Activated gamma-delta T cell treated with Interleukin-2 at 50 U/mL for 16 hours (primary cell): Measurements from ENCODE around the gene ZCRB1.

Source experiments
- DNase-seq: peaks from one replicate; pipeline ENCODE4 v3.0.0-alpha.2; 2020

Gene ZCRB1

GRCh38 chr12:42326541-42327226, 790 bp upstream of the ZCRB1 start:
- DNase-seq, result no peak

GRCh38 chr12:42325326-42325652, 605 bp downstream of the ZCRB1 start:
- no peak for DNase-seq

DNA sequence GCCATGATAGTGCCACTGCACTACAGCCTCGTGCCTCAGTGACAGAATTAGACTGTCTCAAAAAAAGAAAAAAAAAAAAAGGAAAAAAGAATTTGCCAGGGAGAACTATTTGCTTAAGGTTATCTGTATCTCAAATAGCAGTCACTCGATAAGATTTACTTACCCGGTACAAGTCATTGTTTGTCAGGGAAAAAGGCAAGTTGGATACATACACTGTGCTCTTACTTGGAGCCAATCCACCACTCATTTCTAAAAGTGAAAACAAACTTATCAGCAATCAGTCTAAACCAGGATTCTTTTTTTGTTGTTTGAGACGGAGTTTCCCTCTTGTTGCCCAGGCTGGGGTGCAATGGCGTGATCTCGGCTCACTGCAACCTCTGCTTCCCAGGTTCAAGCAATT, 2.0 kb downstream of the ZCRB1 start:
- DNase-seq, result no peak

DNA sequence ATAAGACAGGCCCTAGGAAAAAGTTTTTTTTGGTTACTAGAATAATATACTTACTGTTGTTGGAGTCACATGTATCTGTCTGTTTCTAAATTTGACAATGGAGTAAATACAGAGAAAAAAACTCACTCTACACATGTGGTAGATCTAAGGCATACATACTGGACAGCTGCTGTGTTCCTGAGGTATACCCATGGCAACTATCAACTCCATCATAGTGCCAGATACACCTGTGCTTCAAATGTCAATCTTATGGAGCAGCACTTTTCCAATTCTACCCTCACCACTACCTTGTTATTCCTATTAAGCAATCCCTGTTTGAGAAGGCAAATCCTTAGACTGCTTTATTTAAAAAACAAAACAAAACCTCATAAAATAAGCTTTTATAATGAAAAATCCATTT, 3.3 kb downstream of the ZCRB1 start:
- no peak for DNase-seq

DNA sequence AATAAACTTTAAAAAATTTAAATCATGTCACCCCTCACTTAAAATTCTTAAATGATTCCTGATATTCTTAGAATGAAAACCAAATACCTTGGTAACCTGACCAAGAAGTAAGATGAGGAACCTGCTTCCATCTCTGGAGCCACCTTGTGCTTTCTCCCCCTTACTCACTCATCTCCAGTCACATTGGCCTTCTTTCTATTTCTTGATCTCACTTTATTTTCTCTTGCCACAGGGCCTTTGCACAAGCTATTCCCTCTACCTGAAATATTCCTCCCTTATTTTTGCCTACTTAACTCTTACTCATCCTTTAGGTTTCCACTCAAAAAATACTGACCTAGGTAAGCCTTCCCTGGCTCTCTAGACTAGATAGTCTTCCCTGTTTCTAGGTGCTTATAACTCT, 5.1 kb downstream of the ZCRB1 start:
- DNase-seq, result no peak

GRCh38 chr12:42315108-42315507, 10.8 kb downstream of the ZCRB1 start:
- no peak for DNase-seq

DNA sequence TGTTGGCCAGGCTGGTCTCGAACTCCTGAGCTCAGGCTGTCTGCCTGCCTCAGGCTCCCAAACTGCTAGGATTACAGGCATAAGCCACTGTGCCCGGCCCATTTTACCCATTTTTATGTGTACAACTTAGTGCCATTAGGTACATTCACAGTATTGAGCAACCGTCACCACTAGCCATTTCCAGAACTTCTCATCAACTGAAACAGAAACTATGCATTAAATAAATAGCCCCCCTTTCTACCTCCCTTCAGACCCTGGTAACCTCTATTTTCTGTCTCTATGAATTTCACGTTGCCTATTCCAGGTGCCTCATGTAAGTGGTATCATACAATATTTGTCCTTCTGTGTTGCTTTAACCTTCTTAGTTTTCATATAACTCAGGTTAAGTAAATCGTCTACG, 15.9 kb downstream of the ZCRB1 start:
- no peak for DNase-seq

GRCh38 chr12:42308390-42308789, 17.5 kb downstream of the ZCRB1 start:
- no peak for DNase-seq

- DNase-seq, result no peak
These were observed 19.6 kb downstream of the ZCRB1 start for GRCh38 chr12:42306297-42306696.

- DNase-seq, result no peak
These were observed 26.2 kb downstream of the ZCRB1 start for GRCh38 chr12:42299392-42300308.

DNA sequence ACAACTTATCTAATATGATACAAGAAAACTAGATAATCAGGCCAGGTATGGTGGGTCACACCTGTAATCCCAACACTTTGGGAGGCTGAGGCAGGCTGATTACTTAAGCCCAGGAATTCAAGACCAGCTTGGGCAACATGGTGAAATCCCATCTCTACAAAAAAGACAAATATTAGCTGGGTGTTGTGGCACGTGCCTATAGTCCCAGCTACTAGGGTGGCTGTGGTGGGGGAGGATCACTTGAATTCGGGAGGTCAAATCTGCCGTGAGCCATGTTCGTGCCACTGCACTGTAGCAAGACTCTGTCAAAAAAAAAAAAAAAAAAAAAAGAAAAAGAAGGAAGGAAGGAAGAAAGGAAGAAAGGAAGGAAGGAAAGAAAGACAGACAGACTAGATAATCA, 27.0 kb downstream of the ZCRB1 start:
- no peak for DNase-seq

DNA sequence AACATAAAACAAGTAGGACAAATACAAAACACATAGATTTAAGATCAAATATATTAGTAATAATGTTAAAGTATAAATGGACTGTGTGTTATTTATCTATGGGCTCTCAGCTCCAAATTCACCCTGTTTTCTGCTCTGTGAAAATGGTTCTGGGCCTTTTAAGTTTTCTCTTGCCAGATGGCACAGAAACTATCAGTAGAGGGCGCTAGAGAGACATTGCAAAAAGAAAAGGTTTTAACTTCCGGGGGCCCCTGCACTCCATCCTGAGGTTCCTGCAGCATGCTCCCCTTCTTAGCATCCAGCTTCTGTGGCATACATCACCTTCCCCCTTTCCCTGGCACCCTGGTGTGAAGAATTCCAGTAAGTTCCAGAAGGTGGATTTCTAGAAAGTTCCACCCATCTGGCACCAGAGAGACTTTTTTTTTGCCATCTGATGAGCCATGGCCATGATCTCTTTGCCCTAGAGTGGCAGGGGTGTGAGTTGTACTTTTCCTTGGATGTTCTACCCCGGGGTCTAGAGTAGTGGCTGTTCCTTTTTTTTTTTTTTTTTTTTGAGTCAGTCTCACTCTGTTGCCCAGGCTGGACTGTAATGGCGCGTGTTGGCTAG, 29.3 kb downstream of the ZCRB1 start:
- no peak for DNase-seq

- no peak for DNase-seq
These were observed 34.2 kb downstream of the ZCRB1 start for GRCh38 chr12:42291680-42292079.

GRCh38 chr12:42288544-42288943, 37.4 kb downstream of the ZCRB1 start:
- DNase-seq, result no peak

- DNase-seq, result no peak
These were observed 39.2 kb downstream of the ZCRB1 start for GRCh38 chr12:42286741-42287140.

- DNase-seq, result no peak
These were observed 40.5 kb downstream of the ZCRB1 start for GRCh38 chr12:42285431-42285830.

DNA sequence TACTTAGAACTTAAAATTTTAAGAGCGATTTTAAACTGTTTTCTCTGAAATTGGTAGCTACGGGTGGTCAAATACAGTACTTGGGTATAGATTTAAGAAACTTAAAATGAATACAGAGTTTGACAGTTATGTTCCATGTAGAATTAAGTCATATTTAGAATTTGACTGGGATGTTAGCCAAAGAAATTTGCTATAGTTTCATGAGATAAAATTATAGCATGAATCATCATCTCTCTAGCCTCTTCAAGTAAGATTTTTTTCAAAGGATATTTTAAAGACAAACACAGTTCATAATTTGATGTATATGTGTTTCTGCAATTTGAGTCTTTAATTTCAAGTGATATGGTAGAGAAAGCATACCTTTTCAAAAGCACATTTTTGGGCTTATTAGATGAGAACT, 41.0 kb downstream of the ZCRB1 start:
- DNase-seq, result no peak

GRCh38 chr12:42284157-42284556, 41.7 kb downstream of the ZCRB1 start:
- no peak for DNase-seq

DNA sequence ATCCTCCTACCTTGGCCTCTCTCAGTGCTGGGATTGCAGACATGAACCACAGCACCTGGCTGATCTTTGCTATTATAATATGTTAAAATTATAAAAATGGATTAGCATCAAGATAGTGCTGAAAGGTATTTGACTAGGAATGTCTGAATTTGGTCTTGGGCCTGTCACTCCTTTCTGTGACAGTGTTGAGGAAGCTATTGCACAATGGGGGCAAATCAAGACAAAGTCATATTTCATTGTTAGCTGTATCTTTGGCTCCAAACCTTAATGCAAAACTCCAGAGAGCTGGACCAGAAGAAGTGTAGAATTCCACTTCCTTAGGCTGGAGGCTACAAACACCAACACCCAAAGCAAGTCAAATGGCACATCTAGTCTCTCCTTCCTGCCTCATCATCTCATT, 42.2 kb downstream of the ZCRB1 start:
- no peak for DNase-seq

- DNase-seq, result no peak
These were observed 43.6 kb downstream of the ZCRB1 start for GRCh38 chr12:42282294-42282693.

- no peak for DNase-seq
These were observed 44.0 kb downstream of the ZCRB1 start for GRCh38 chr12:42281844-42282243.

DNA sequence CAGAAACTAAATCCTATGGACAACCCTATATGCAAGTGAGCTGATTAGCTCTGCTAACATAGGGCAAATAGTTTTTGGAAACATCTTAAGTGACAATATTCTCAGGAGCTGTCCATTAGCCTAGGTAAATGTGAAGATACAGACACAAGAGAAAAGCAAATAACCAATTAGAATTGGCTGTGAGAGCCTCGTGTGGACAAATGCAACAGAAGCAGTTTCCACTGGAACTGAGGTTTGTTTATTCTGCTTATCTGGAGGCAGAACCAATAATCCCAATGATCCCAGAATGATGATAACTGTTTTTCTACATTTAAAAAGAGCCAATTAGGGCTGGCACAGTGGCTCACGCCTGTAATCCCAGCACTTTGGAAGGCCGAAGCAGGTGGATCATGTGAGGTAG, 44.6 kb downstream of the ZCRB1 start:
- DNase-seq, result no peak

- no peak for DNase-seq
These were observed 47.8 kb downstream of the ZCRB1 start for GRCh38 chr12:42278128-42278510.
